PC-9 (cell line): ENCODE results near the gene UTP14C. TPM values are rescaled to one million over a fixed set of nuclear protein-coding genes. Genes with fewer than 3 reads are reported as not detected.
"Not testable (repeated sequence)": the region's sequence is repeated elsewhere in the genome, so short reads cannot be mapped to it uniquely, and the experiment has no call there.

ENCODE experiments used
- BruUV-seq: library from RNA; stranded (reverse); fragments of 400-500 nt; replicated peaks from 2 replicates; lab custom pipeline; 2021; lab: Mats Ljungman, UMichigan
- CTCF ChIA-PET: fragments of 300-600 bp; sonication (Branson Sonifier 250); formaldehyde crosslinking; loops from one replicate; lab custom pipeline; 2022; ENCODE audit warnings: antibody characterized with exemption; lab: Charles Lee
- POLR2A ChIA-PET: fragments of 300-600 bp; sonication (Branson Sonifier 250); formaldehyde crosslinking; loops from one replicate; lab custom pipeline; 2022; ENCODE audit warnings: antibody characterized with exemption; ENCODE audit not compliant: unreplicated experiment; lab: Charles Lee
- DNase-seq, 2 experiments: peaks; one replicate each; pipeline versions ENCODE4 v3.0.0 to v3.0.0-alpha.2; 2015 to 2022; ENCODE audit warnings: mixed read lengths in 1 of 2
- H2AFZ ChIP-seq: fragments of 200-600 bp; sonication (generic); 2 replicates; pipeline ENCODE4 v1.8.1; 2017; ENCODE audit warnings: antibody characterized with exemption
- H3F3A ChIP-seq: fragments of 200-600 bp; sonication (generic); 2 replicates; pipeline ENCODE4 v1.8.1; 2017; ENCODE audit warnings: antibody characterized with exemption, mild to moderate bottlenecking, low read depth; ENCODE audit not compliant: insufficient read depth
- H3K27ac ChIP-seq: fragments of 200-600 bp; sonication (generic); 2 replicates; pipeline ENCODE4 v1.6.1; 2016; ENCODE audit warnings: mixed run types
- H3K27me3 ChIP-seq: fragments of 200-600 bp; sonication (generic); 2 replicates; pipeline ENCODE4 v1.6.1; 2016; ENCODE audit warnings: low read depth, mixed run types; ENCODE audit not compliant: insufficient read depth
- H3K36me3 ChIP-seq: fragments of 200-600 bp; sonication (generic); 2 replicates; pipeline ENCODE4 v1.6.1; 2016; ENCODE audit warnings: low read depth, mixed run types
- H3K4me1 ChIP-seq: fragments of 200-600 bp; sonication (generic); replicated peaks from 2 replicates; pipeline ENCODE4 v1.6.1; 2016; ENCODE audit warnings: mixed run types; ENCODE audit not compliant: insufficient read depth
- H3K4me2 ChIP-seq: fragments of 200-600 bp; sonication (generic); 2 replicates; pipeline ENCODE4 v1.6.1; 2017; ENCODE audit warnings: mixed run types
- H3K4me3 ChIP-seq: fragments of 200-600 bp; sonication (generic); 2 replicates; pipeline ENCODE4 v1.6.1; 2016; ENCODE audit warnings: mixed run types
- H3K79me2 ChIP-seq: fragments of 200-600 bp; sonication (generic); 2 replicates; pipeline ENCODE4 v1.6.1; 2017; ENCODE audit warnings: low read depth, mixed run types
- H3K9me2 ChIP-seq: fragments of 200-600 bp; sonication (generic); 2 replicates; pipeline ENCODE4 v1.8.1; 2017; ENCODE audit warnings: mild to moderate bottlenecking; ENCODE audit not compliant: insufficient read depth
- H3K9me3 ChIP-seq: fragments of 200-600 bp; sonication (generic); 2 replicates; pipeline ENCODE4 v1.8.1; 2016; ENCODE audit warnings: low read depth; ENCODE audit not compliant: insufficient read depth
- H4K20me1 ChIP-seq: fragments of 200-600 bp; sonication (generic); 2 replicates; pipeline ENCODE4 v1.8.1; 2017; ENCODE audit not compliant: insufficient read depth
- CTCF ChIP-seq: fragments of 200-600 bp; sonication (generic); conservative IDR thresholded peaks from 2 replicates; pipeline ENCODE4 v1.6.1; 2017; ENCODE audit warnings: mixed run types, antibody characterized with exemption, mild to moderate bottlenecking, moderate library complexity
- EZH2 ChIP-seq: fragments of 200-600 bp; sonication (generic); IDR thresholded peaks from 2 replicates; pipeline ENCODE4 v1.8.0; 2017; ENCODE audit warnings: antibody characterized with exemption, low read depth
- intact Hi-C: fragments of 100-400 bp; cut with micrococcal nuclease; formaldehyde crosslinking; loops from one replicate; pipeline ENCODE4 v1.10.0; 2022; ENCODE audit not compliant: unreplicated experiment
- total RNA-seq: library from RNA; stranded (reverse); gene quantifications from 2 replicates; pipeline ENCODE4 v1.2.3, GENCODE V29; 2021

Gene UTP14C
- total RNA-seq, 1 experiment from 2014 or later: 11.4 TPM

- no peaks in the 10 kb centered on the region for H3K4me1 ChIP-seq
- intact Hi-C loops: no loop called here
- H3K27me3 ChIP-seq: peaks cover 11% of the 10 kb centered on the region; the same call in 1 of the 2 replicates
- H3F3A ChIP-seq: no peaks in the 10 kb centered on the region
- H3K79me2 ChIP-seq: no peaks in the 10 kb centered on the region
- no peak for DNase-seq
- no peak overlapping the region for H3K27ac ChIP-seq
- H3K9me3 ChIP-seq: no peaks in the 10 kb centered on the region
- no peak overlapping the region for H3K4me3 ChIP-seq
- ChIA-PET POLR2A (no interaction called here), CTCF (no interaction called here)
- no peaks in the 10 kb centered on the region for H3K9me2 ChIP-seq
- TF ChIP-seq CTCF (no peak), EZH2 (no peak)
- no peak overlapping the region for H2AFZ ChIP-seq
- H3K36me3 ChIP-seq: no peaks in the 10 kb centered on the region
- H3K4me2 ChIP-seq: no peak overlapping the region
- H4K20me1 ChIP-seq: no peaks in the 10 kb centered on the region
- BruUV-seq: no TSS peak
These were observed 43.1 kb upstream of the UTP14C start for GRCh38 chr13:51981355-51981754.

- H3F3A ChIP-seq, H3K4me3 ChIP-seq, H3K79me2 ChIP-seq, H3K27ac ChIP-seq, H2AFZ ChIP-seq, H3K4me2 ChIP-seq, CTCF ChIA-PET, H3K9me2 ChIP-seq, POLR2A ChIA-PET, intact Hi-C loops, DNase-seq, H4K20me1 ChIP-seq, H3K9me3 ChIP-seq, H3K36me3 ChIP-seq, BruUV-seq, H3K4me1 ChIP-seq: not testable (repeated sequence)
- H3K27me3 ChIP-seq: peaks cover 15% of the 10 kb centered on the region; the same call in 1 of the 2 replicates
These were observed 41.2 kb upstream of the UTP14C start for GRCh38 chr13:51983292-51983691.

- BruUV-seq, DNase-seq, H4K20me1 ChIP-seq, H3K9me3 ChIP-seq, H3K4me1 ChIP-seq, H3K36me3 ChIP-seq, POLR2A ChIA-PET, H3K9me2 ChIP-seq, CTCF ChIA-PET, H3K4me3 ChIP-seq, H3K4me2 ChIP-seq, H3K27ac ChIP-seq, H3K79me2 ChIP-seq, H2AFZ ChIP-seq, H3F3A ChIP-seq, intact Hi-C loops: not testable (repeated sequence)
- H3K27me3 ChIP-seq: peaks cover 15% of the 10 kb centered on the region; the same call in 1 of the 2 replicates
These were observed 39.6 kb upstream of the UTP14C start for GRCh38 chr13:51984904-51985303.

GRCh38 chr13:51988988-51989618, 35.4 kb upstream of the UTP14C start:
- Histone ChIP-seq H3K4me2 (no peak overlapping the region), H4K20me1 (no peaks in the 10 kb centered on the region), H3K9me2 (no peaks in the 10 kb centered on the region), H2AFZ (no peak overlapping the region), H3F3A (no peaks in the 10 kb centered on the region), H3K27me3 (peaks cover 15% of the 10 kb centered on the region; the same call in 1 of the 2 replicates), H3K9me3 (no peaks in the 10 kb centered on the region), H3K36me3 (no peaks in the 10 kb centered on the region), H3K79me2 (no peaks in the 10 kb centered on the region), H3K4me3 (no peak overlapping the region), H3K4me1 (no peaks in the 10 kb centered on the region), H3K27ac (no peak overlapping the region)
- BruUV-seq: no TSS peak
- ChIA-PET CTCF (no interaction called here), POLR2A (no interaction called here)
- intact Hi-C loops: no loop called here
- no peak for DNase-seq
- TF ChIP-seq EZH2 (no peak), CTCF (no peak)
